Heart left ventricle (tissue), 13 donors: ENCODE measurements around the gene ATP9B.

Experiments
- CTCF ChIP-seq, 12 donors: fragments of 200-600 bp; sonication (generic) in 4 of 12; IDR thresholded peaks; one replicate each; pipeline versions ENCODE4 v1.5.0 to v1.8.0; 2018 to 2022; ENCODE audit warnings: antibody characterized with exemption in 12 of 12, mild to moderate bottlenecking in 5 of 12
- POLR2A ChIP-seq, 2 donors: fragments of 450-650 bp; IDR thresholded peaks; one replicate each; pipeline ENCODE4 v1.6.1; 2017; ENCODE audit warnings: antibody characterized with exemption in 2 of 2, mild to moderate bottlenecking in 2 of 2, moderate library complexity in 2 of 2
- donor health status: ischemic (EF 13 %, LVEDD 7.1; RV severe dilation, severe dysfunction).
- donor health status: DM: no; HTN: yes; CAD: no.
- donor health status: DM: no; HTN: no; CAD: no.
- donor health status: ischemic (EF 25% LVEDD 6.9; RV normal size, moderate dysfunction).
- donor health status: ischemic (EF 25% LVEDD 5.7; RV mildly dilated, moderate dysfunction).
- donor health status: ischemic (EF 35%, LVEDD 5.7; RV mildly dilated, moderate dysfunction).
- donor health status: nonischemic (EF 11% LVEDD 7.7; RV severe dilation, severe dysfunction).
- donor health status: DM: yes; HTN: yes; CAD: no.
- donor health status: PGD.
- donor health status: ischemic (EF 29% LVEDD 5.4; RV normal size, mild dysfunction).
- donor health status: nonischemic (EF 23%, LVEDD 6.1; RV moderate dilation, normal function).

- no peak for TF ChIP-seq POLR2A (IDR thresholded peaks at IDR 0.05)
- TF ChIP-seq CTCF (IDR thresholded peaks at IDR 0.05): no peak
These were observed 42.7 kb upstream of the ATP9B start for GRCh38 chr18:79026491-79026890.
